GM21360 (cell line): ENCODE results near the gene RGCC.
A peak's percentile ranks its signal among the peaks of the same experiment; 100 is the strongest.

Experiments
- ATAC-seq: cut with Tn5 transposase; IDR thresholded peaks from one replicate; pipeline ENCODE4 v1.9.1; 2021; ENCODE audit warnings: mild to moderate bottlenecking, moderate library complexity; ENCODE audit not compliant: unreplicated experiment

The RGCC gene

DNA sequence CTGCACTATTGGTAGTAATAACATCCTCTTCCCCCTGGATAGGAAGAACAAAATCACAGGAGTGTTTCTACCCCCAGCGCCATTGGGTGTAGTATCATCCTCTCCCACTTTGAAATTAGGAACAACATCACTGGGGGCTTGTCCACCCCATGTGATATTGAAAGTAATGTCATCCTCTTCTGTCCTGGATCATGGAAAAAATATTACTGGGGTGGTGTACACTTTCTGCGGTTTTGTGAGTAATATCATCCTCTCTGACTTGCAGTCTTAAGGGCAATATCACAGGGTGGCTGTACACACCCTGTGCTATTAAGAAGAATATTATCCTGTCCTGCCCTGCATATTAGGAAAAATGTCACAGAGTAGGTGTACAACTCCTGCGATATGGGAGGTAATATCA is 4.9 kb upstream of the RGCC start:
- no peak for ATAC-seq

DNA sequence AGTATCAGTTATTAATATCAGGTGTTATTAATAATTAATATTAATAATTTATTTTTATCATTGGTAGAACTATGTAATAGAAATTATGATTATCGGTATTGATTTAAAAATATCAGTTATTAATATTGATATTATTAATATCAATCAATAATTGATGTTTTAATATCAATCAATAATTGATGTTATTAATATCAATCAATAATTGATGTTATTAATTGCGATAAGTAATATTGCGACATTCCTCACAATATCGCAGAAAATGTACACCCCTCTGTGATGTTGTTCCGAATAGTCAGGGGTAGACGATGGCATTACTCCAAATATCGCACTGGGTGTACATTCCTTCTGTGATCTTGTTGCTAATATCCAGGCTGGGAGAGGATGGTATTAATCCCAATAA is 3.7 kb upstream of the RGCC start:
- no peak for ATAC-seq

DNA sequence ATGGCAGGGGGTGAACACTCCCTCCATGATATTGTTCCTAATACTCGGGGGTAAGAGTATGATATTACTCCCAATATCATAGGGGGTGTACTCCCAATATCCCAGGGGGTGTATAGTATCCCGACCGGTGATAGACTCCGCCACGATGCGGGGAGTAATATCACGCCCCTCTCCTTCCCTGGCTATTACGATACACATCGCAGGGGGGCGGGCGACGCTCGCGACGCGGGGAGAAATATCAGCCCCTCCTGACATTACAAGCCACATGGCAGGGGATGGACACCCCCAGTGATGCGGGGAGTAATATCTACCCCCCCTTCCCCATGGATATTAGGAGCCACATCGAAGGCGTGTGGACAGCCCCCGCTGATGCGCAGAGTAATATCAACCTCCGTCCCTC is 3.2 kb upstream of the RGCC start:
- ATAC-seq: no peak

DNA sequence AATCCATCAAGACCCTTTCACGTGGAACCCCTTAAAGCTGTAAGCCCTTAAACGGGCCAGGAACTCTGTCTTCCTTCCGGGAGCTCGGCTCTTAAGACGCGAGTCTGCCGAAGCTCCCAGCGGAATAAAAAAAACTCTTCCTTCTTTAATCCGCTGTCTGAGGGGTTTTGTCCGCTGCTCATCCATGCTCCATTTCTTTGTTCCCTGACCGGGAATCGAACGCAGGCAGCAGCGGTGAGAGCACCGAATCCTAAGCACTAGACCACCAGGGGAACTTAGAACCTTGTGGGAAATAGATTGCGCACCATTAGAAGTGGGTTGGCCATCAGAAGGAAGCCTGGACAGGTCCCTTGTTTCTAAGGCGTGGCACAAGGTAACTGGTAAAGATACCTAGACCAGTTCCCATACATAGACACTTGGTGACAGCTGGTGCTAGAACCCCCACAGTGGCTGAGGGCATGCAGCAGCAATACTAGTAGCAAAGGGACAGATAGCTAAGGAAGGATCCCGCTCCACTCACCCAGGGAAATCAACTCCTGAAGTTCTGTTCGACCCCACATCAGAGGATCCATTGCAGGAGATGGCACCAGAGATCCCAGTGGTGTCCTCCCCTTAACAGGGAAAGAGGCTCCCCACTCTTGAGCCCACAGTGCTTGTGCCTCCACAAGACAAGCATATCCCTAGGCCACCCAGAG is 1.5 kb upstream of the RGCC start:
- no peak for ATAC-seq

DNA sequence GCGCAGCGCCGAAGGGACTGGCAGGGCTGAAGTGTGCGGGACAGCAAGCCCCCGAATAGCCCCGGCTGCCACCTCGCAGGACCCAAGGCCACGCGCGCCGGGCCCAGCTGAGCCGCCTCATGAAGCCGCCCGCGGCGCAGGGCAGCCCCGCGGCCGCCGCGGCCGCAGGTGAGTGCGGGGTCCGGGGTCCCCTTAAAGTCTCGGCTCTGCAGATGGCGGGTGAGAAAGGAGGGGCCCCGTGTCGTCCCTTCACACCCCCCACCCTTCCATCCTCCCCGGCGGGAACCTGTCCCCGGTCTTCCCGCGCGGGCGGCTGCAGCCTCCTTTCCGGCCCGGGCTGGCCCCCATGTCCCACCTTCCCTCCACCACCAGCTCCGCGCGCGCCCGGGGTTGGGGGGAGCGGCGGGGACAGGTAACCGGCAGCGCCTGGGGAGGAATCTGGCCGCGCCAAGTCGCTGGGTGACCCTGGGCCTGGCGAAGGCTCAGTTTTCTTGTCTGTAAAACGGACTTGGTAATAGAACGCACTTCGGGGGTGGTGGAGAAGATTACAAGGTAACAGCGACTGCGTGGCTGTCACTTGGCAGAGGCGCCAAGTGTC is 338 bp downstream of the RGCC start:
- ATAC-seq: peak; percentile 6

DNA sequence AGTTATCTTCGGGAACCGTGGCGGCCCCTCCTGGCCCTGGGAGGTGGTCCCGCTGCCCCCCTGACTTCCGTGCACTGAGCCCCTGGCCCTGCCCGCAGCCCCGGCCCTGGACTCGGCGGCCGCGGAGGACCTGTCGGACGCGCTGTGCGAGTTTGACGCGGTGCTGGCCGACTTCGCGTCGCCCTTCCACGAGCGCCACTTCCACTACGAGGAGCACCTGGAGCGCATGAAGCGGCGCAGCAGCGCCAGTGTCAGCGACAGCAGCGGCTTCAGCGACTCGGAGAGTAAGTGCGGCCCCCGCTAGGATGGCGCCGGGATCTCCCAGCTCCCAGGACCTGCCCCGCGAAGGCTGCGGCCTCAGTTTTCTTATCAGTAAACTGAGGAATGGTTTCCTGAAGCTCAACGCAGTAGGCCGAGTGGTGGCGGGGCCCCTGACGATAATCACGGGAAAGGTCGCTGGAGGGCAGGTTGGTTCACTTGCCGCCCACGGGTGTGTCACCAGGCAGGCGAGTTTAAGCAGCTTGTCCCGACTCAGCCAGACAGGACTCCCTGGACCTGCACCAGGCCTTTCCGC is 924 bp downstream of the RGCC start:
- ATAC-seq: peak; percentile 19

DNA sequence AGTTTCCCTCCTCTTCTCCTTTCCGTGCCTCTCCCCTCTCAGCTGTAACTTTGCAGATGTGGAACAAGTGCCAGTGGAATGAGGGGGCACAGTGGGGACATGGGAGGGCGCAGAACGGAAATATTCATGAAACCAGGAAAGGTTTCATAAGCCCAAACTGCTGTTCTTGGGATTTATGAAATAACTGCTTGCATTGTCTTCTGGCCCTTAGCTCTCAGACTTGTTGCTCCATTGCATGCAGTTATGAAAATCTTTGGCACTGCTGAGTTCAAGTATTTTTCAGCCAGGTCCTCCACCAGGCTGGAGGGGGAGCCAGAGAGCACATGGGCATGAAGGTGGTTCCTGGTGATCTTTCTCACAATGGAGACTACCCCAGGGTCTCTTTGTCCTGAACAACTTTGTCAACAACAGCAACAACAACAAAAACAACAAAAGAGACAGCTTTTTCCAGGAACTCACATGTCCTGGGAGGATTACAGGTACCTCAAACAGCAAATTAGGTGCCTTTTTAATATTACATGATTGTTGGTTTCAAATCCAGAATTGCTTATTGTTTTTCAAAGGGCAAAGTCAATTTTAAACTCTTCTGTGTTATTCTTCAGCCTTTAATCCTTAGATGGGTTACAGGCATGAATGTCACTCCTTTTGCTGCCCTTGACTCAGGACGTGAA is 1.5 kb downstream of the RGCC start:
- ATAC-seq: no peak

DNA sequence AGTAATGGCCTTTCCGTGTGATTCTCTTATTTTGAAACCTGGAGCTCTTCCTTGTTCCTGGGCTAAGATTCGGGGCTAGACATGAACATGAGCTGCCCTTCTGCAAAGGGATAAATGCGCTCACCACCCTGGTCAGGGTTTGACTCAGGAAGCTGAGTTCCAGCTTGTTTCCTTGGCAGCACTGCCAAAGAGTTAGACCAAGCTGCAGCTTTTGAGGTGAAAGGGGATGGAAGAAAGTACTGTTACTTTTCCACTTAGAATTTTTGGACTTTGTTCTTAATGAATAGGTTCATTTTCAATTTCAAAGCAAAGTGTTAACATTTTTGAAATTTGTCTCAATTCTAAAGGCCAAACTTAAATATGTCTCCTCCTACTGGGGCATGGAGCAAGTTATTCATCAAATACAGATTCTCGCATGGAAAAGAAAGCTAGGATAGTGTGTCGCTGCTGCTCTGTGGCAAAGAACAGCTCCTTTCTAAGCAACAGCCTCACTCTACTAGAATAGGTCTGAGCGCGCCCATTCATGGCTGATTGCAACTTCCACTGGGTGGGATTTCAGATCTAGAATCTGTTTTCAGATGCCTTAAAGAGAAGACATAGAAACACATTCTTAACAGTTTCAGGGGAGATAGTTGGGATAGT is 2.2 kb downstream of the RGCC start:
- ATAC-seq: no peak

DNA sequence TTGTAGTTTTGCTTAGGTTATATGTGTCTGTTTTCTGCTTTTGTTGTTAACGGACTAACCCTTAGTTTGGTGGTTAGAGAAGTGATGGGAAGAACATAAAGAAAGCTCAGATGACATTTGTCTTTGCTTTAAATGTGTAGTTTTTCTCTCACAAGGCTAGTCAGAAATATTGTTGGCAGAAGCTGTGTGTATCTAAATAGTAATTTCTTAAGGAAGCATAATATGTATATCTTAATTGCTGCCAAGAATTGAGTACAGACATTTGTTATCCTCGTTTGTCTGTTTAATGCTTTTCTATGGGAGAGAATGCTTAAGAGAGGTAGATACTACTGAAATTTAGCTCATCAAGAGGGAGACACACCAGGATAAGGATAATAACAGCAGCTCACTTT is 2.7 kb downstream of the RGCC start:
- ATAC-seq: no peak

DNA sequence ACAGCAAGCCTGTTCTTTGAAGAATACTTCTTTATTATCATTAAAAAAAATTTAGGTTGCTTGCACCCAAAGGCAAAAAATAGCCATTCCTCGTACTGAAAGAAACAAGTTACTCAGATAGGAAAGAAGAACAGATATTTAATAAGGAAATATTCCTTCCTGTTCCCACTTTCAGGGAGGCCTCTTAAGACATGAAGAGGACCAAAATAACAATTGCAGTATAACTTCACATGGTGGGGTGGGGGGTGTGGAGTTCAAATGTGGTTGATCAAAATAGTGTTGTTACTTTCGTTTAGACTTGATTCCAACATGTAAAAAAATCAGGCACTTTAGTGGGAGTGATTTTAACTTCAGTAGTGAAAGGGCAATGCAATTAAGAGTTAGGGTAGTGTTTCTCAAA is 3.6 kb downstream of the RGCC start:
- ATAC-seq: no peak

DNA sequence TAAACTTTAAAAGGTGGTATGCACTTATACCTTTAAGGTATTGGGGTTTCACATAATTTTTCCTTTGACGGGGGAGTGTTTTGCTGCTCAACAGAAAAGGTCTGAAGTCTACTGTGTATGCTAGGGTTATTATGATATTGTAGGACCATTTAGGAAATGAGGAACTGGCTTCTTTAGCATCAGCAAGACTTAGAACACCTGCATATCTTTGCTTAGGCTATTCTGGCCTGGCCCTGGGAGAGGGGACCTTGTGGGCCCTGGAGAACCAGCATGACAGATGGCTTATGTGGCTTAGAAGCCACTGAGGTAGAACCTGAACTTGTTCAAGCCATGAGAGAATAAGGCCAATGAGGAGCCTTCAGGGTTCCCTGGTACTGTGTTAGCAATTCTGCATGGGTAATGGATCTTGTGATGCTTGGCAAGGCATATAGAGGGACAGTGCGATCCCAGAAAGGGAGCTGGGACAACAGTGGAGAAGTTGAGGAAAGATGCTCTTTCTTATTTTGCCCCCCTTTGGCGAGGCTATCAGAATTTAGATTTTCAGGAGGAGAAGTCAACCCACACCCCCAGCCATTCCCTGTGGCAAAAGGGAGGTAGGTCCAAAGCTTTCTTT is 4.3 kb downstream of the RGCC start:
- no peak for ATAC-seq

DNA sequence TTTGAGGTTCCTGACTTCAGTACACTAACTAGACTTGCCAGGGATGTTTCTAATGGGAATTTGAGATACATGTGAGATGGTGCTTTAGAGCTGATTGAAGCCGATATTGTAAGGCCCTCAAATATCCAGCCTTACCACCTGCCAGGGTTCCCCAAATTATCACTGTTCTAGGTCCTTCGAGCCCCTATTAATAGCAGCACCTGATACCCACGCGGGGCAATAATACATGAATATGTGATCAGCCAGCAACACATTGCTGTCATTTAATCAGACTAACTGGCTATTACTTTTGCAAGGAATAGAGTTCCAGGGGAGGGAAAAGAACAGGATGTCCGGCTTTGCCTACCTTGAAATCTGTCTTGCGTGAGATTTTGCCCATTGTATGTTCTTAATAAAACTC is 5.1 kb downstream of the RGCC start:
- ATAC-seq: no peak

DNA sequence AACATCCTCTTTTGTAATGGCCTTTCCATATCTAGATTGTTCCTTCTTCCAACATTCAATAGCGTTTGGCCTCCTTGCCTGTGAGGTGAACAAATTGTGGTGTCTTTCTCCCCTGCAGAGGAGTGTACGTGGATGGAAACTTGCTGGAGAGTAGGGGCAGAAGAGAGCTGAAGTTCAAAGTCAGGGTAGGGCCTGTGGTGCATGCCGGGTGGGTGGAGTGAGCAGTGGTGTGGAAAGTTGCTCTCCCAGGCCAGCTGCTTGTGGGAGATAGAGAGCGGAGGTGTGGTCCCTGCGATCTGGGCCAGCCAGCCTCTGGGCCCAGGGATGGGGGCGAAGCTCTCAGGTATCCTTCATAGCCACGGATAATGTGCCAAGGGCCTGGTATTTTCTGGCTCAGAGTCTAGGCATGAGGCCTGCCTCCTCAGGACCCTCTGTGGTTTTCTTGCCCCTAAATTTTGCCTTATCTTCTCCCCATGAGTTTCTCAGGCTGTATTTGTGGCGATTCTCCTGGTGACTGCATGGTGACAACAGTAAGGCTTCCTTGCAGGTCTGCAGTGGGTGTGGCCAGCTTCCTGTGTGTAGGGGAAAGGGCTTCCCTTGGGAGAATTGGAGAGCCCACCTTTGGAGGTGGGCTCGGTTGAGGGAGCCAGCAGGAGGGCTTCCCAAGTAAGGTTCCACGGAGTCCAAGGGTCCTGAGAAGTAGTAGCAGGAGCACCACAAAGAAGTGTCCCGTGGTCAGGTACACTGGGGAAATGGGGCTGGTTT is 6.7 kb downstream of the RGCC start:
- peak; percentile 48 for ATAC-seq

DNA sequence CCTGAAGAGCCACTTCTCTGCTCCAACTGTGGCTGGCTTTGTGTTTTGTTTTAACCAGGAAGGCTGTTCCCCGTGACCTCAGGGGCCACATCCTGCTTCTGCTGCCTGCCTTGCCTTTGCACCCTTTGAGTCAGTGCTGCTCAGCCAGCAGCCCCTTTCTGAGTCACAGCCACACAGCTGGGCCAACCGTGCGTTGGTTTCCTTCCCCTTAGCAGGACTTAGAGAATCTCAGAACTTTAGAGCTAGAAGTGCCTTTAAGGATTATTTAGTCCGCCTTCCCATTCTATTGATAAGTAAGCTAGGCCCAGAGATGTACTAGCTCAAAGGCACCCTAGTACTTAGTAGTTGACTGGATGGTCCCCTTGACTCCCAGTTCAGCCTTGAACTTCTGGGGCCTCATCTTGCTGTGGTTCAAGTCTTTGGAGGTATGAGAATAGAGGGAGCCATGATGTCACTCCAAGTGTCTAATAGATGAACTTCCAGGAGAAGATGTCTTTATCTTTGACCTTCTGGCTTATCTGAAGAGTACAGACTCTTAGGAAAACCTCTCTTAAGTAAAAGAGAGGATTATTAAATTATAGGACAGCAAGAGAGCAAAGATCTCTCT is 8.0 kb downstream of the RGCC start:
- ATAC-seq: peak; percentile 89

DNA sequence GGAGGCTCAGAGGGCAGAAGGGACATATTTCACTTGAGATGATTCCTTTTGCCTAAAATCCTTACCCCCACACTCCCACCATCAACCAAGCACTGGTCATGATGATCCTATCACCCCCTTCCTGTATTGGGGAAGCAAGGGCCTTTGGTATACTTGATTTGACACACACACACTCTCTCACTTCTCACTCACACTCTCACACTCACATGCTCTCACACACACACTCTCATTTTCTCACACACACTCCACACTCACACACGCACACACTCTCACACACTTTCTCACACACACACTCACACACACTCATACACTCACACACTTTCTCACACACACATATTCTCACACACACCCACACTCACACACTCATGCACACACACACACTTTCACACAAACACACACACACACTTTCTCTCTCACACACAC is 8.6 kb downstream of the RGCC start:
- ATAC-seq: no peak

DNA sequence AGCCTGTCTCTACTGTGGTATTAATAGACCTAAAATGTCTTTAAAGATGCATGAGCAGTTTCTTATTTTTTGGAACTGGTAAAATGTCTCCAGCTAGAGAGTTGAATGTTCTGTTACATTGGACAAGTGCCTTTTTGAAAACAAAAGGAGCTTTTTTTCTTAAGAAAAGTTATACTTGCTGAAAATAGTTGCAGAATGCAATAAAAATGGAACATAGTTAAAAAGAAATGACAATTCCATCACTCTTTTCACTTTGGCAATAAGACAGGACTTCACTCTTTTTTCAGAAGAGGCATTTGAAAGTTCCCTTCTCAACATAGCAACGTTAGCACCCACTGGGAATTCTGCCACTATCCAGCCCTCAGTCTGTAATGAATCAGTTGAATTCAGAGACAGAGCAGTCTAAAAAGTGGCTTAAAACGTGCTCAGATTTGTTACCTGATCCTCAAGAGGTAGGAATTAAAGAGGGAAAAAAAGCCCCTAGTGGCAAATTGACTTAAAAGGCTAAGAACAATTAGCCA is 10.1 kb downstream of the RGCC start:
- no peak for ATAC-seq

DNA sequence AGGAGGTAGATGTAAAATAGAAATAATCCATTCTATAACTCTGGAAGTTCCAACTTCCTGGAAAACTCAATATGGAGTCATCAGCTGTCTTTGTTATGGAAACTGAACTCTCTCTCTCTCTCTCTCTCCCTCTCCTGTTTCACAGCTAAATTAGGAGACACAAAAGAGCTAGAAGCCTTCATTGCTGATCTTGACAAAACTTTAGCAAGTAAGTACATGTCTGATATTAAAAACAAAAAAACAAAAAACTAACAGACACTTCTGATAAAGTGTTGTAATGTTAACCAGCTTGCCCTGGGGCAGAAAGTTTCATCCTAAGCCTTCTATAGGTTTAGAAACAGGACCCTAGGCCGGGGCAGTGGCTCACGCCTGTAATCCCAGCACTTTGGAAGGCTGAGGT is 11.3 kb downstream of the RGCC start:
- no peak for ATAC-seq

DNA sequence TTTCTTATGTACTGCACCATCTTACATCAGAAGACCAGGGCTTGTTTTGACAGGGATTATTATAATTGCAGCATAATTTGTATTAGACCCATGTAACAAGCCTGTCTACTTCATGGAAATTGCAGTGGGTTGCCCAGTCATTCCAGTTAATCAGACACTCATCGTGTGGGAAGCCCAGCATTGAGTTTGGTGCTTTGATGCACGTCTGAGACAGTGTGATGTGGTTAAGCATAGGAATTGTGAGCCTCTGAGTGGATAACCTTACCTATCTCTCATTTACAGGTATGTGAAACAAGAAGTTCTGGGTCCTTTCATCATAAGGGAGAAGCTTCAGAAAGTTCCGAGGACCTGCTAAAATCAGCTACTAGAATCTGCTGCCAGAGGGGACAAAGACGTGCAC is 12.8 kb downstream of the RGCC start:
- ATAC-seq: no peak

DNA sequence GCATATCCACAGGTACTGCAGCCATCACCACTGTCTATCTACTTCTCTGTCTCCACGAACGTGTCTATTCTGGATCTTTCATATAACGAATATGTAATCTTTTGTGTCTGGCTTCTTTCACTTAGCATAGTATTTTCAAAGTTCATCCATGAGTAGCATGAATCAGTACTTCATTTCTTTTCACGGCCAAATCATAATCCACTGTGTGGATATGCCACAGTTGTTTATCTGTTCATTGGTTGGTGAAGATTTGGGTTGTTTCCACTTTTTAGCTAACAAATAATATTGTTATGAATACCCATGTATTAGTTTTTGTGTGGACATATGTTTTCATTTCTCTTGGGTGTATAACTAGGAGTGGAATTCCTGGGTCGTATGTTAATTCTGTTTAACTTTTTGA is 14.4 kb downstream of the RGCC start:
- ATAC-seq: no peak

DNA sequence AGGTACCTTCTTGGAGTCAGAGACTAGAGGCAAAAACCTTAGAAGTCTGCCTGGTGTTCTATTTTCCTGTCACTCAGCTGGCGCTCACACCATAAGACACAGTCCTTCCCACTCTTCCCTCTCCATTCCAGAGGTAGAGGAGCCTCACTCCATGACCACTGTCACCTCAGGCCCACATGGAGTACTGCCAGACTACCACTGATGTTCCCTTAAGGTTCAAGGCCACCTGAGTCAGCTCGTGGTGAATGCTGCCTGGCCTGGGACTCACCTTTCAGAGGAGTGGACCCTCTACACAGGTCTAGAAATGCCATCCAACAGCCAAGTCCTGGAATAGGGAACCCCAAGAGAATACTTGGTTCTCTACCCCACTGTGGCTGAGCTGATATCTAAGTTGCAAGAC is 29.9 kb downstream of the RGCC start:
- no peak for ATAC-seq
